ENCODE results near the gene FER.

DNA sequence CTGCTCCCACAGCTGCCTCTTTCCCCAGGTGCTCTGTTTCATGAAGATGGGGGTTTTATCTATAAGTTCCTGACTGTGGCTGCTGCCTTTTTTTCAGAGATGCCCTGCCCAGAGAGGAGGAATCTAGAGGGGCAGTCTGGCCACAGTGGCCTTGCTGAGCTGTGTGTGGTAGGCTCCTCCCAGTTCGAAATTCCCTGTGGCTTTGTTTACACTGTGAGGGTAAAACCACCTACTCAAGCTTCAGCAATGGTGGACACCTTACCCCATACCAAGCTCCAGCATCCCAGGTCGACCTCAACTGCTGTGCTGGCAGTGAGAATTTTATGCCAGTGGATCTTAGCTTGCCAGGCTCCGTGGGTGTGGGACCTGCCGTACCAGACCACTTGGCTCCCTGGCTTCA is 250.0 kb downstream of the FER start:
- no peak for TF ChIP-seq CHD2 (IDR thresholded peaks at IDR 0.05; ENCODE audit: low read length, partially characterized antibody)
- TF ChIP-seq TAF1 (IDR thresholded peaks at IDR 0.05; ENCODE audit: borderline replicate concordance, low read depth, low read length): no peak
- no peak for TF ChIP-seq RAD21 (IDR thresholded peaks at IDR 0.05; ENCODE audit: low read length)
- TF ChIP-seq, protein P1, sequence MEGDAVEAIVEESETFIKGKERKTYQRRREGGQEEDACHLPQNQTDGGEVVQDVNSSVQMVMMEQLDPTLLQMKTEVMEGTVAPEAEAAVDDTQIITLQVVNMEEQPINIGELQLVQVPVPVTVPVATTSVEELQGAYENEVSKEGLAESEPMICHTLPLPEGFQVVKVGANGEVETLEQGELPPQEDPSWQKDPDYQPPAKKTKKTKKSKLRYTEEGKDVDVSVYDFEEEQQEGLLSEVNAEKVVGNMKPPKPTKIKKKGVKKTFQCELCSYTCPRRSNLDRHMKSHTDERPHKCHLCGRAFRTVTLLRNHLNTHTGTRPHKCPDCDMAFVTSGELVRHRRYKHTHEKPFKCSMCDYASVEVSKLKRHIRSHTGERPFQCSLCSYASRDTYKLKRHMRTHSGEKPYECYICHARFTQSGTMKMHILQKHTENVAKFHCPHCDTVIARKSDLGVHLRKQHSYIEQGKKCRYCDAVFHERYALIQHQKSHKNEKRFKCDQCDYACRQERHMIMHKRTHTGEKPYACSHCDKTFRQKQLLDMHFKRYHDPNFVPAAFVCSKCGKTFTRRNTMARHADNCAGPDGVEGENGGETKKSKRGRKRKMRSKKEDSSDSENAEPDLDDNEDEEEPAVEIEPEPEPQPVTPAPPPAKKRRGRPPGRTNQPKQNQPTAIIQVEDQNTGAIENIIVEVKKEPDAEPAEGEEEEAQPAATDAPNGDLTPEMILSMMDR (IDR thresholded peaks at IDR 0.05): no peak
- TF ChIP-seq, protein P2, sequence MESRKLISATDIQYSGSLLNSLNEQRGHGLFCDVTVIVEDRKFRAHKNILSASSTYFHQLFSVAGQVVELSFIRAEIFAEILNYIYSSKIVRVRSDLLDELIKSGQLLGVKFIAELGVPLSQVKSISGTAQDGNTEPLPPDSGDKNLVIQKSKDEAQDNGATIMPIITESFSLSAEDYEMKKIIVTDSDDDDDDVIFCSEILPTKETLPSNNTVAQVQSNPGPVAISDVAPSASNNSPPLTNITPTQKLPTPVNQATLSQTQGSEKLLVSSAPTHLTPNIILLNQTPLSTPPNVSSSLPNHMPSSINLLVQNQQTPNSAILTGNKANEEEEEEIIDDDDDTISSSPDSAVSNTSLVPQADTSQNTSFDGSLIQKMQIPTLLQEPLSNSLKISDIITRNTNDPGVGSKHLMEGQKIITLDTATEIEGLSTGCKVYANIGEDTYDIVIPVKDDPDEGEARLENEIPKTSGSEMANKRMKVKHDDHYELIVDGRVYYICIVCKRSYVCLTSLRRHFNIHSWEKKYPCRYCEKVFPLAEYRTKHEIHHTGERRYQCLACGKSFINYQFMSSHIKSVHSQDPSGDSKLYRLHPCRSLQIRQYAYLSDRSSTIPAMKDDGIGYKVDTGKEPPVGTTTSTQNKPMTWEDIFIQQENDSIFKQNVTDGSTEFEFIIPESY (IDR thresholded peaks at IDR 0.05; ENCODE audit: borderline replicate concordance, low read depth): no peak
- no peak for TF ChIP-seq JUND (IDR thresholded peaks at IDR 0.05)
- TF ChIP-seq NRF1 (IDR thresholded peaks at IDR 0.05; ENCODE audit: low read depth, low read length): no peak
- TF ChIP-seq FOSL2 (IDR thresholded peaks at IDR 0.05; ENCODE audit: borderline replicate concordance, low read depth): no peak
- TF ChIP-seq SIN3A (IDR thresholded peaks at IDR 0.05; ENCODE audit: borderline replicate concordance, low read depth, low read length): no peak
- TF ChIP-seq EP300 (IDR thresholded peaks at IDR 0.05; ENCODE audit: borderline replicate concordance in 1 of 2, low read depth in 1 of 2, low read length in 1 of 2): no peak
- TF ChIP-seq, protein P3, sequence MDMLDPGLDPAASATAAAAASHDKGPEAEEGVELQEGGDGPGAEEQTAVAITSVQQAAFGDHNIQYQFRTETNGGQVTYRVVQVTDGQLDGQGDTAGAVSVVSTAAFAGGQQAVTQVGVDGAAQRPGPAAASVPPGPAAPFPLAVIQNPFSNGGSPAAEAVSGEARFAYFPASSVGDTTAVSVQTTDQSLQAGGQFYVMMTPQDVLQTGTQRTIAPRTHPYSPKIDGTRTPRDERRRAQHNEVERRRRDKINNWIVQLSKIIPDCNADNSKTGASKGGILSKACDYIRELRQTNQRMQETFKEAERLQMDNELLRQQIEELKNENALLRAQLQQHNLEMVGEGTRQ (IDR thresholded peaks at IDR 0.05; ENCODE audit: borderline replicate concordance, low read depth, low read length): no peak
- TF ChIP-seq SMC3 (IDR thresholded peaks at IDR 0.05; ENCODE audit: low read depth, low read length): no peak
- TF ChIP-seq MEF2A (IDR thresholded peaks at IDR 0.05; ENCODE audit: borderline replicate concordance, low read depth): no peak
- TF ChIP-seq FOXM1 (IDR thresholded peaks at IDR 0.05; ENCODE audit: low read depth): no peak
